ENCODE measurements around the gene MCC. TPM values are rescaled to one million over a fixed set of nuclear protein-coding genes. Genes with fewer than 3 reads are reported as not detected.

The MCC gene
- total and polyA plus RNA-seq, 9 donors, result 29.8 to 262 (median 108) TPM

DNA sequence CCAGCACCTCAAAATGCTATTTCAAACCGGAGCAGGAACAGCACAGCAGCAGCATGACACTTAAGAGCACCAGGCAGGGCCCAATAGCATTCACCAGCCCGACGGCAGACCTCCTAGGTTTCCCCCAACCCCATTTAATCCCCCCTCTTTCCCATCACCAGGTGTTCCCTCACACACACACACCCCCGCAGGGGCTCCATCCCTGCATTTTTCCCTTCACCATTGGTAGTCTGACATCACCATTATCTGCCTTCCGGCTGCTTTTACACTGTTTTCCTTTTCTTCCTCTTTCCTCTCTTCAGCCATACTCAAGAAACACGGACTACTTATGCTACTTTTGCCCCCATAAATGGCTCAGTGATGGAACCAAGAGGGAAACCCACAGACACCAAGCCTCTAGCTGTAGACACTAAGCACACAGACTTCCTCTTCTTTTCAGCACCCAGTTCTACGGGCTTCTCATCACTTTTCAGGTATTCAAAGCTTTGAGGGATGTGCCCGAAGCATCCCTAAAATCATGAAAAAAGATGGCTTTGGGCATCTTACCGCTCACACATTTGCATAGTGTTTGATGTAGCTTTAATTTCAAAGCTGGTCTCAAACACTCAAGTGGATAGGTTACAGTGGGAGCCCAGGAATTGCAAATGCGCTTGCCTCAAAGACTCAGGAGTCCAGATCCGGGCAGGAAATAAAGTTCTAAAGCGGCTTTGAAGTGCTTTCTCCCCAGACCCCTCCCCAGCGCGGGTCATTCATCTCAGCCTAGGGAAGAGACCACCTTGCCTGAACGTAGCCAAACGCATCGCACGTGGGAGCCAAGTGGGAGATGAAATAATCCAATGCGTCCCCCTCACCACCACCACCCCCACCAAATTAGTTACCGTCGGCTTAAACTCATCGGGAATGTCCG, 194.9 kb downstream of the MCC start:
- H3K4me1 ChIP-seq (ENCODE audit: insufficient read depth), result peaks cover 3% of the 10 kb centered on the region
- no peak for TF ChIP-seq POLR2A (IDR thresholded peaks at IDR 0.05)
- H3K9me3 ChIP-seq, result no peaks in the 10 kb centered on the region
- no peaks in the 10 kb centered on the region for H3K36me3 ChIP-seq
- WGBS, 3 donors, result 1 to 2% (median 1%) methylated on average over 23 of the region's 23 CpGs
- no peaks in the 10 kb centered on the region for H3K27me3 ChIP-seq
- intact Hi-C loops (cut with DNase I), result loop anchor here in 2 of 4 donors (10.0 kb wide), 2 partner anchors 139 to 199 kb away; no protein-coding TSS in a partner anchor
- peak in 4 of 5 donors; percentile 25 to 59 (median 42) for DNase-seq
- peak overlapping the region; percentile 92 to 95 for H3K27ac ChIP-seq
- peak overlapping the region; percentile 81 for H3K4me3 ChIP-seq

DNA sequence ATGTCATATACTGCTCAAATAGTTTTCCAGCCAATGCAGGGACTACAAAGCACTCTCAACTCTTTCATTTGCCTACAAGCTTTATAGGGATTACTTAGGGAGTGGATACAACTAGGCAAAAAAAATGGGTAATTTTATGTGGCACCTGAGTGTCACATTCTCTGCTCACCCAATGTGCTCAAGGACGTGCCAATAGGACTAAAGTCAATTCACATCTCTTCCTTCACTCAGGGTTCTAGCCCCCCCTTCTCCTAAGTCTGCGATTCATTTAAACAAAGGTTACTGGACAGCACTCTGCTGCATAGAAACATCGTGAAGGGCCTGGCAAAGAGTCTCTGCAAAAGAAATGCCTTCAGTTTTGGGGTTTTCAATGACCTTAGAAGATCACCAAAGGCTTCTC, 195.8 kb downstream of the MCC start:
- TF ChIP-seq CTCF (IDR thresholded peaks at IDR 0.05) (no peak), EP300 (IDR thresholded peaks at IDR 0.05) (no peak), POLR2A (IDR thresholded peaks at IDR 0.05) (no peak)
- intact Hi-C loops (cut with DNase I), result loop anchor here in 3 of 4 donors (1.0 to 10.0 kb wide), 3 partner anchors 22 to 198 kb away; no protein-coding TSS in a partner anchor
- H3K4me3 ChIP-seq, result peak overlapping the region; percentile 81
- no peak for DNase-seq
- H3K4me1 ChIP-seq (ENCODE audit: insufficient read depth), result peaks cover 9% of the 10 kb centered on the region
- peak overlapping the region in 1 of 2 donors; percentile 95 for H3K27ac ChIP-seq
- no peaks in the 10 kb centered on the region for H3K36me3 ChIP-seq
- H3K27me3 ChIP-seq, result no peaks in the 10 kb centered on the region
- no peaks in the 10 kb centered on the region for H3K9me3 ChIP-seq
- WGBS, 3 donors, result 6 to 18% (median 12%) methylated on average over 3 of the region's 3 CpGs

DNA sequence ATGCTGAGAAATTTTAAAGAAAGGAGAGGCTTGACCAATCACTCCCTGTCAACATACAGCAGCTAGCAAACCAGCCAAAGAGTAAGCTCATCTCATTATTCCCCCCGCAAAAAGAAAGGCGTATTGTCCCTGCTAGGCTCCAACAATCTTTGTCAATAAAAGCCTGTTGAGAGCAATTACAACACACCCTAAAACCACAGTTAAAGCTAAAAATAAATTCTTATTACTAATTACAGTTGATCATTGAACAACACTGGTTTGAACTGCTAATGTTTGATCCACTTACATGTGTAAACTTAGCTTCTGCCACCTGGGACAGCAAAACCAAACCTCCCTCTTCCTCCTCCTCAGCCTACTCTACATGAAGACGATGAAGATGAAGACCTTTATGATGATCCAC, 204.7 kb downstream of the MCC start:
- intact Hi-C loops (cut with DNase I), result no loop called here
- no peak for DNase-seq
- no peaks in the 10 kb centered on the region for H3K27me3 ChIP-seq
- H3K9me3 ChIP-seq, result no peaks in the 10 kb centered on the region
- H3K27ac ChIP-seq, result no peak overlapping the region
- H3K4me3 ChIP-seq, result no peak overlapping the region
- TF ChIP-seq EP300 (IDR thresholded peaks at IDR 0.05) (no peak), CTCF (IDR thresholded peaks at IDR 0.05) (no peak), POLR2A (IDR thresholded peaks at IDR 0.05) (no peak)
- H3K36me3 ChIP-seq, result no peaks in the 10 kb centered on the region
- WGBS, 3 donors, result 95 to 99% (median 97%) methylated on average over 3 of the region's 3 CpGs
- peaks cover 36% of the 10 kb centered on the region for H3K4me1 ChIP-seq (ENCODE audit: insufficient read depth)

DNA sequence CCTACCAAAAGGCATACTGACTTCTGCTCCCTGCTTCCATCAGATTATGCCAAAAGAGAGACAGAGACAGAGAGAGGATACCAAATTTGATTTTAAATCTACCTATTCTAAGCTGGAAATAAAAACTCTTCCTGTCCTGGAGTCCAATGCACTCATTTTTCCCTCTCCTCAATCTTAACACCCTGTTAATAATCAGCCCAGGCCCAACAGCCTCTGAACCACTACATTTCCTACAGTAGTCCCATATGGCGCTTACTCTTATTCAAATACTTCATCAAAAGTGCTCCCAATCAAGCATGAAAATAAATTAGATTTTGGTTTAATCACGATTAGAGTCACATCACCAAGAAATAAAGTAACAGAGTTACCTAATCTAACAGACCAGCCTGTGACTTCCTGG, 205.8 kb downstream of the MCC start:
- intact Hi-C loops (cut with DNase I), result no loop called here
- H3K9me3 ChIP-seq, result no peaks in the 10 kb centered on the region
- H3K4me3 ChIP-seq, result no peak overlapping the region
- DNase-seq, result no peak
- peaks cover 38% of the 10 kb centered on the region for H3K4me1 ChIP-seq (ENCODE audit: insufficient read depth)
- H3K27me3 ChIP-seq, result no peaks in the 10 kb centered on the region
- H3K27ac ChIP-seq, result no peak overlapping the region
- 67 to 81% (median 74%) methylated on average over 2 of the region's 2 CpGs for WGBS, 3 donors
- TF ChIP-seq CTCF (IDR thresholded peaks at IDR 0.05), result no peak
- TF ChIP-seq POLR2A (IDR thresholded peaks at IDR 0.05), result no peak
- TF ChIP-seq EP300 (IDR thresholded peaks at IDR 0.05), result no peak
- H3K36me3 ChIP-seq, result no peaks in the 10 kb centered on the region

- Histone ChIP-seq H3K36me3 (no peaks in the 10 kb centered on the region), H3K9me3 (no peaks in the 10 kb centered on the region), H3K4me3 (no peak overlapping the region), H3K27me3 (no peaks in the 10 kb centered on the region), H3K4me1 (ENCODE audit: insufficient read depth) (peaks cover 32% of the 10 kb centered on the region), H3K27ac (no peak overlapping the region)
- WGBS, 3 donors, result 55 to 78% (median 62%) methylated on average over 2 of the region's 2 CpGs
- no peak for DNase-seq
- intact Hi-C loops (cut with DNase I), result no loop called here
- TF ChIP-seq CTCF (IDR thresholded peaks at IDR 0.05), result no peak
- no peak for TF ChIP-seq POLR2A (IDR thresholded peaks at IDR 0.05)
- no peak for TF ChIP-seq EP300 (IDR thresholded peaks at IDR 0.05)
Measured at GRCh38 chr5:113281194-113281593, 207.1 kb downstream of the MCC start.

Data from ovary (tissue), 9 donors.